COLO668 (cell line): ENCODE measurements around the gene EIF1B.

ENCODE experiments used
- DNase-seq: peaks from one replicate; lab custom pipeline; 2025; ENCODE audit not compliant: unreplicated experiment; lab: John Stamatoyannopoulos, UW

Gene EIF1B

DNA sequence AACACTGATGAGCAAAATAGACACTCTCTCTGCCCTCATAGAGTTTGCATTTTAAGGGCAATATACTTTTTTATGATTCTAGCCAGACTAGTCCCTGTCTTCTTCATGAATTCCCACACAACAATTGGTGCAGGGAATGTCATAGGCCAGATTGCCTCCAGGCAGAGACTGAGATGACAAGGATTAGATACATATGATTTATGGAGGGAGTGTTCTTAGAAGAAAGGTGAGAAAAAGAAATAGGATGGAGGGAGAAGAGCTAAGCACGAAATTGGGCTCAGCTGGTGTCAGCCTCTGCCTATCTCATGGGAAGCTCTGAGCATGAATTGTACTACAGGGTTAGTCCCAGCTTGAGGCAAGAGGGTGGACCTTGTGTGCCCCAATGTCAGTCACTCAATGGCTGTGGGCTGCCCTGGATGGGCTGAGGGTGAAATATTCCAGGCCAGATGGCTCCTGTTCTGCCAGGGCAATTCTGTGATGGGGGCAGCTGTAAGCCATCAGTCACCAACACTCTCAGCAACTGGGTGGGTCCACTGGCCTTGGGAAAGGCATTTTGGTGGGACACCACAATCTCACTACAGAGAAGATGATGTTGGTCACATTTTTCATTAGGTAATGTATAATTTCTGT lies 31.1 kb downstream of the EIF1B start:
- no peak for DNase-seq

- DNase-seq: no peak
These were observed 32.2 kb downstream of the EIF1B start for GRCh38 chr3:40341671-40342070.

- DNase-seq: no peak
These were observed 41.0 kb downstream of the EIF1B start for GRCh38 chr3:40350529-40350928.

DNA sequence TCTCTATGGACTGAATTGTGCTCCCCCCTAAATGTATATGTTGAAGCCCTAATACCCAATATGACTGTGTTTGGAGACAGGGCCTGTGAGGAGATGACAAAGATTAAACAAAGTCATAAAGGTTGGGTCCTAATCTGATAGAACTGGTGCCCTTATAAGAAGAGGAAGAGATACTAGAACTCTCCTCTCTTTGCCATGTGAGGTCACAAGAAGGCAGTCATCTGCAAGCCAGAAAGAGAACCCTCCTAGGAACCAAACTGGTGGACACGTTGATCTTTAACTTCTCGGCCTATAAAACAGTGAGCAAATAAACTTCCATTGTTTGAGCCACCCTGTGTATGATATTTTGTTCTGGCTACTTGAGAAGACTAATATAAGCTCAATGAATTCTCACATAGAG lies 45.9 kb downstream of the EIF1B start:
- DNase-seq: no peak

DNA sequence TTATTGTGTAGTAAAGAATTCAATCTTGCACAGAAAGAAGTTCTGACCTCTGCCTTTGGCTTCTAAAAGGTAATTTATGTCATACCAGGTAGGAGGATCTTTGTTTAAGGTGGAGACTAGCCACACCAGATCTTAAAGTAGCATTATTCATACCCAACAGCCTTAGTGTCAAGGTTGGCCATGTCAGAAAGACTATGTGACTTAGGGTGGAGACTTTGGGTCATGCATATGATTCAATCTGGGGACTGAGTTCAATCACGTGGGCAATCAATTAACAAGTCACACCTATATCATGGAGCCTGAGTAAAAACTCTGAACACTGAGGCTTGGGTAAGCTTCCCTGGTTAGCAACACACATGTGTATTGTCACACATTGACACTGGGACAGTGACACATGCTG lies 48.9 kb downstream of the EIF1B start:
- DNase-seq: no peak
